Middle frontal gyrus (tissue), 1 donor: ENCODE data around the gene PAPSS2.
A peak's percentile ranks its signal among the peaks of the same experiment; 100 is the strongest.

Experiments used
- DNase-seq: peaks from one replicate; pipeline ENCODE4 v3.0.0-alpha.2; 2015; ENCODE audit warnings: low spot score; ENCODE audit errors: extremely low spot score

PAPSS2 gene

GRCh38 chr10:87669752-87670151 lies 10.1 kb downstream of the PAPSS2 start:
- no peak for DNase-seq

GRCh38 chr10:87670586-87670985 lies 10.9 kb downstream of the PAPSS2 start:
- no peak for DNase-seq

- DNase-seq = no peak
These were observed 11.6 kb downstream of the PAPSS2 start for GRCh38 chr10:87671139-87671815.

- DNase-seq = no peak
These were observed 12.9 kb downstream of the PAPSS2 start for GRCh38 chr10:87672551-87672950.

GRCh38 chr10:87674943-87675342 lies 15.3 kb downstream of the PAPSS2 start:
- DNase-seq = no peak

- DNase-seq = no peak
These were observed 16.0 kb downstream of the PAPSS2 start for GRCh38 chr10:87675396-87676376.

GRCh38 chr10:87677595-87677994 lies 17.9 kb downstream of the PAPSS2 start:
- DNase-seq = no peak

- no peak for DNase-seq
These were observed 18.6 kb downstream of the PAPSS2 start for GRCh38 chr10:87678302-87678701.

- no peak for DNase-seq
These were observed 23.7 kb downstream of the PAPSS2 start for GRCh38 chr10:87683356-87683755.

- DNase-seq = no peak
These were observed 24.4 kb downstream of the PAPSS2 start for GRCh38 chr10:87684001-87684638.

- DNase-seq = no peak
These were observed 26.3 kb downstream of the PAPSS2 start for GRCh38 chr10:87685832-87686574.

- DNase-seq = no peak
These were observed 31.9 kb downstream of the PAPSS2 start for GRCh38 chr10:87691506-87692070.

GRCh38 chr10:87692956-87693484 lies 33.3 kb downstream of the PAPSS2 start:
- DNase-seq = no peak

- DNase-seq = no peak
These were observed 34.5 kb downstream of the PAPSS2 start for GRCh38 chr10:87694011-87694794.

- no peak for DNase-seq
These were observed 35.4 kb downstream of the PAPSS2 start for GRCh38 chr10:87695074-87695473.

- no peak for DNase-seq
These were observed 37.5 kb downstream of the PAPSS2 start for GRCh38 chr10:87696922-87697745.

- peak; percentile 17 for DNase-seq
These were observed 40.5 kb downstream of the PAPSS2 start for GRCh38 chr10:87700031-87700796.

GRCh38 chr10:87702260-87702972 lies 42.7 kb downstream of the PAPSS2 start:
- DNase-seq = no peak
